ENCODE data around the gene ALKBH1.

The ALKBH1 gene

DNA sequence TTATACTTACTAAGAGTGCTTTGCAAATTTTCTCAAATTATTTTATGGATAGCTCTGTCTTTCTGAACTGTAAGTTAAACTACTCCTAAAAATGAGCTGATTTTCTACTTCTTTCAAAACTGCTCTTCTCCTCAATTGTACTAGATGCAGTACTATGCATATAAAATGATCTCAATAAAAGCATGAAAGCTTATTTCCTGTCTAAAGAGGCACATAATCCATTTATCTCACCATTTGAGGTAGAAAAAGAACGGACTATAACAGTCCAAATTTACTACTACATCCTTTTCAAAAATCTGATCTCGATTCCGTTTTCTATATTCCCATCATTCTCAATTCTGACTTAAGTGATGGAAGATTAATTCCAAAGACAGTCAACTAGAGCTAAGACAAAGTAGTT lies 14.5 kb upstream of the ALKBH1 start:
- H4K20me1 ChIP-seq (ENCODE audit: insufficient read depth): no peaks in the 10 kb centered on the region
- H3K36me3 ChIP-seq (ENCODE audit: insufficient read depth): no peaks in the 10 kb centered on the region
- H3K4me1 ChIP-seq (ENCODE audit: low read depth, poor library complexity, severe bottlenecking): no peaks in the 10 kb centered on the region
- H3K4me3 ChIP-seq (IDR thresholded peaks at IDR 0.05; ENCODE audit: insufficient read depth, low read depth, low read length): no peak overlapping the region
- H3K27me3 ChIP-seq (ENCODE audit: insufficient read depth, low read depth): no peaks in the 10 kb centered on the region
- no peak overlapping the region for H2AFZ ChIP-seq (ENCODE audit: low read depth)
- no peaks in the 10 kb centered on the region for H3K79me2 ChIP-seq (ENCODE audit: insufficient read depth, low read depth)
- H3K27ac ChIP-seq: no peak overlapping the region
- TF ChIP-seq, protein P1, sequence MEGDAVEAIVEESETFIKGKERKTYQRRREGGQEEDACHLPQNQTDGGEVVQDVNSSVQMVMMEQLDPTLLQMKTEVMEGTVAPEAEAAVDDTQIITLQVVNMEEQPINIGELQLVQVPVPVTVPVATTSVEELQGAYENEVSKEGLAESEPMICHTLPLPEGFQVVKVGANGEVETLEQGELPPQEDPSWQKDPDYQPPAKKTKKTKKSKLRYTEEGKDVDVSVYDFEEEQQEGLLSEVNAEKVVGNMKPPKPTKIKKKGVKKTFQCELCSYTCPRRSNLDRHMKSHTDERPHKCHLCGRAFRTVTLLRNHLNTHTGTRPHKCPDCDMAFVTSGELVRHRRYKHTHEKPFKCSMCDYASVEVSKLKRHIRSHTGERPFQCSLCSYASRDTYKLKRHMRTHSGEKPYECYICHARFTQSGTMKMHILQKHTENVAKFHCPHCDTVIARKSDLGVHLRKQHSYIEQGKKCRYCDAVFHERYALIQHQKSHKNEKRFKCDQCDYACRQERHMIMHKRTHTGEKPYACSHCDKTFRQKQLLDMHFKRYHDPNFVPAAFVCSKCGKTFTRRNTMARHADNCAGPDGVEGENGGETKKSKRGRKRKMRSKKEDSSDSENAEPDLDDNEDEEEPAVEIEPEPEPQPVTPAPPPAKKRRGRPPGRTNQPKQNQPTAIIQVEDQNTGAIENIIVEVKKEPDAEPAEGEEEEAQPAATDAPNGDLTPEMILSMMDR (conservative IDR thresholded peaks at IDR 0.05; ENCODE audit: low read depth, low read length): no peak
- no peak overlapping the region for H3K4me2 ChIP-seq
- H3K9ac ChIP-seq: no peak overlapping the region

DNA sequence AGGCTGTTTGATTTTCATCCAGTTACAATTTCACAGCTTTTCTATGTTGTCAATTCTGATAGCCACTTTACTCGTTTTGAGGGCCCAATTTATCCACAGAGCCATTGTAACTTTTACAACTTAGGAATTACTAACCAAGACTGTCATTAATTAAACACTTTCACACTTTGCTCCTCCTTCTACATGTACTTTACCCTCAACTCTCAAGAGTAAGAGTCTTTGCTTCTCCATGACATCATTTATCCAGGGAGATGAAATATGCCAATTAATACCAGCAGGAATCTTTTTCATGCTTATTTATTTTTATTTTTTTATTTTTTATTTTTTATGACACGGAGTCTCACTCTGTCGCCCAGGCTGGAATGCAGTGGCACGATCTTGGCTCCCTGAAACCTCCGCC lies 13.6 kb upstream of the ALKBH1 start:
- no peak overlapping the region for H2AFZ ChIP-seq (ENCODE audit: low read depth)
- no peak overlapping the region for H3K4me3 ChIP-seq (IDR thresholded peaks at IDR 0.05; ENCODE audit: insufficient read depth, low read depth, low read length)
- H3K79me2 ChIP-seq (ENCODE audit: insufficient read depth, low read depth): no peaks in the 10 kb centered on the region
- no peak overlapping the region for H3K27ac ChIP-seq
- H3K4me2 ChIP-seq: no peak overlapping the region
- H3K27me3 ChIP-seq (ENCODE audit: insufficient read depth, low read depth): no peaks in the 10 kb centered on the region
- H3K4me1 ChIP-seq (ENCODE audit: low read depth, poor library complexity, severe bottlenecking): no peaks in the 10 kb centered on the region
- no peak overlapping the region for H3K9ac ChIP-seq
- H3K36me3 ChIP-seq (ENCODE audit: insufficient read depth): no peaks in the 10 kb centered on the region
- H4K20me1 ChIP-seq (ENCODE audit: insufficient read depth): no peaks in the 10 kb centered on the region
- TF ChIP-seq, protein P1 (conservative IDR thresholded peaks at IDR 0.05; ENCODE audit: low read depth, low read length): no peak

DNA sequence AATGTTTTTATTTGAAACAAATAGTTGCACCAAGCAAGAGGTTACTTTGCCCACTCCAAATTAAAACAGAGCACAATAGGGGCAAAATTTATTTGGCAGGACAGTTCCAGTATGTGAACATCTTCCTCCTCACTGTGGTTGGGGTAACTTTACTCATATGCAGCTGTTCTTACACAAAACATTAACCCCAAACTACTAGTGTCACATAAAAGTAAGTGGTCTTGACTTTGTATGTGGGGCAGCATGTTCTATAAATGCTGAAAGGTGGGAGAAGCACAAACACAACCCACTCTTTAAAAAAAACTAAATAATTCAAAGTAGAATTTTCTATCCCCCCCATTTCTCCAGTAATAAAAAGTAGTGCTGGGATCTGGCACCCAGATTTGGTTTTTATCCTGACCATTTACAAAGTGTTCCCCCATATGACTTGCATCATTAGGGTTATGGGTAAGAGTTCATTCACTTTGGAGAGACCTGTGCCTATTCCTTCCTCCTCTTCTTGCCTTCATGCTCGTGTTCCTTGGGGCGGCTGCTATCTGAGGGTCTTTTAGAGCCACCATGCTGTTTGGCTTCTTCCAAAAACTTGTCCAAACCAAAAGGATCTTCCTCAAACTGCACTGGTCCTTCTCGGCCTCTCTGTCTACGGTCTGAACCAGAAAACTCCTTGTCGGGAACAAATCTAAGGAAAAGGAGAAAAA lies 9.9 kb upstream of the ALKBH1 start:
- Histone ChIP-seq H3K36me3 (ENCODE audit: insufficient read depth) (no peaks in the 10 kb centered on the region), H3K27ac (no peak overlapping the region), H3K4me3 (IDR thresholded peaks at IDR 0.05; ENCODE audit: insufficient read depth, low read depth, low read length) (no peak overlapping the region), H3K9ac (no peak overlapping the region), H3K27me3 (ENCODE audit: insufficient read depth, low read depth) (no peaks in the 10 kb centered on the region), H3K4me2 (no peak overlapping the region), H4K20me1 (ENCODE audit: insufficient read depth) (no peaks in the 10 kb centered on the region), H3K79me2 (ENCODE audit: insufficient read depth, low read depth) (peaks cover 6% of the 10 kb centered on the region; the same call in 1 of the 2 replicates), H2AFZ (ENCODE audit: low read depth) (no peak overlapping the region), H3K4me1 (ENCODE audit: low read depth, poor library complexity, severe bottlenecking) (no peaks in the 10 kb centered on the region)
- TF ChIP-seq, protein P1 (conservative IDR thresholded peaks at IDR 0.05; ENCODE audit: low read depth, low read length): no peak

DNA sequence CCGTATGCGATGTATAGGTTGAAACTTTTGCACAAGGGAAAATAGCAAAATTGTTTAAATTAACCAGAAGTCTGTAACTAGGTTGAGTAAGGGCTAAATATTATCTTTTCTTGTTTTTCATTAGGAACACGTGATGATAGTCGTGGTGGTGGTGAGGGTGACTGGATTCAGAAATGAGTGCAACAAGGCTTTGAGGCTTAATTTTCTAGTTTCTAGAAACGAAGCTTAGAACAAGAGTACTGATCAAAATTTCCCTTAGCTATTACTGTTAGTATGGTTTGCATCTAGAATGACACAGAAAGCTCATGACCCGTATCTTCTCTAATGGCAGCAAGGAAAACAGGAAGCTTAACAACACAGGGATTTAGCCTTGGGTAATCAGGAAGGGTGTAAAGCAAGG lies 7.1 kb upstream of the ALKBH1 start:
- H2AFZ ChIP-seq (ENCODE audit: low read depth): no peak overlapping the region
- no peaks in the 10 kb centered on the region for H4K20me1 ChIP-seq (ENCODE audit: insufficient read depth)
- peaks cover 16% of the 10 kb centered on the region for H3K79me2 ChIP-seq (ENCODE audit: insufficient read depth, low read depth)
- H3K27me3 ChIP-seq (ENCODE audit: insufficient read depth, low read depth): no peaks in the 10 kb centered on the region
- H3K36me3 ChIP-seq (ENCODE audit: insufficient read depth): no peaks in the 10 kb centered on the region
- TF ChIP-seq, protein P1 (conservative IDR thresholded peaks at IDR 0.05; ENCODE audit: low read depth, low read length): no peak
- H3K9ac ChIP-seq: no peak overlapping the region
- H3K4me2 ChIP-seq: no peak overlapping the region
- H3K4me3 ChIP-seq (IDR thresholded peaks at IDR 0.05; ENCODE audit: insufficient read depth, low read depth, low read length): no peak overlapping the region
- H3K27ac ChIP-seq: no peak overlapping the region
- peaks cover 7% of the 10 kb centered on the region for H3K4me1 ChIP-seq (ENCODE audit: low read depth, poor library complexity, severe bottlenecking)

Data from KMS-11 (cell line).